Measurements from ENCODE around the gene ATP8A2. TPM values are rescaled to one million over a fixed set of nuclear protein-coding genes. Genes with fewer than 3 reads are reported as not detected.

ATP8A2 gene
- total and polyA plus RNA-seq, 2 of the 4 experiments (the other 2 are of a cell fraction) = 0.02 to 0.18 TPM

GRCh38 chr13:25930653-25931052 lies 558.9 kb downstream of the ATP8A2 start:
- no CpG with 5 or more reads among the region's 6 CpGs for WGBS, 2 experiments (ENCODE audit: extremely low coverage in 2 of 2, insufficient read length in 1 of 2)
- ChIA-PET POLR2A (ENCODE audit: unreplicated experiment) (no interaction called here), CTCF (no interaction called here)
- DNase-seq (no peak), ATAC-seq (ENCODE audit: low read depth) (no peak)
- H3K27ac ChIP-seq (ENCODE audit: insufficient read depth, low read length) = no peak overlapping the region
- H3K79me1 ChIP-seq (ENCODE audit: low read depth in 1 of 2, low read length in 2 of 2) = no peaks in the 10 kb centered on the region
- no peak overlapping the region for H2BK20ac ChIP-seq (ENCODE audit: low read depth, low read length)
- no peak overlapping the region for H3K14ac ChIP-seq (replicated peaks; ENCODE audit: low read depth, low read length)
- H3K36me3 ChIP-seq (ENCODE audit: control insufficient read depth, insufficient read depth, low read length) = no peaks in the 10 kb centered on the region
- H2AFZ ChIP-seq (replicated peaks; ENCODE audit: low read length, poor library complexity) = no peak overlapping the region
- no peak overlapping the region for H3K4me2 ChIP-seq (ENCODE audit: low read depth, low read length)
- H3K9ac ChIP-seq (ENCODE audit: low read depth, low read length) = no peak overlapping the region
- no peaks in the 10 kb centered on the region for H4K20me1 ChIP-seq (ENCODE audit: insufficient read depth, low read length)
- no peaks in the 10 kb centered on the region for H3K27me3 ChIP-seq (ENCODE audit: control insufficient read depth, insufficient read depth, low read length)
- H4K91ac ChIP-seq (ENCODE audit: insufficient read depth, low read depth, low read length) = no peak overlapping the region
- H2BK15ac ChIP-seq (ENCODE audit: low read depth, low read length) = no peak overlapping the region
- no peak overlapping the region for H3K56ac ChIP-seq (ENCODE audit: extremely low read depth, insufficient read depth, low read length)
- H3K23ac ChIP-seq (ENCODE audit: low read depth, low read length) = no peak overlapping the region
- in situ Hi-C loops (cut with MboI; ENCODE audit: low sequenced_read_pairs) = no loop called here
- no peak overlapping the region for H2BK120ac ChIP-seq (ENCODE audit: low read depth, low read length)
- no peak overlapping the region for H2BK5ac ChIP-seq (ENCODE audit: low read depth, low read length, poor library complexity, severe bottlenecking)
- no peak overlapping the region for H4K8ac ChIP-seq (ENCODE audit: low read depth in 2 of 2, low read length in 2 of 2)
- no peaks in the 10 kb centered on the region for H3K4me1 ChIP-seq (ENCODE audit: control insufficient read depth, insufficient read depth, low read length)
- intact Hi-C loops (cut with micrococcal nuclease) = no loop called here
- TF ChIP-seq NFE2L2 (IDR thresholded peaks at IDR 0.05; ENCODE audit: low read depth, low read length) = no peak
- TF ChIP-seq RCOR1 (IDR thresholded peaks at IDR 0.05; ENCODE audit: insufficient replicate concordance, low read length) = no peak
- TF ChIP-seq MAZ (IDR thresholded peaks at IDR 0.05; ENCODE audit: borderline replicate concordance, low read depth, low read length) = no peak
- no peak for TF ChIP-seq CHD1 (IDR thresholded peaks at IDR 0.05; ENCODE audit: low read depth, low read length)
- TF ChIP-seq POLR2A (IDR thresholded peaks at IDR 0.05; ENCODE audit: low read depth, low read length) = no peak
- no peak for TF ChIP-seq CTCF (conservative IDR thresholded peaks at IDR 0.05; ENCODE audit: low read depth, low read length)
- TF ChIP-seq USF2 (IDR thresholded peaks at IDR 0.05; ENCODE audit: low read depth, low read length) = no peak
- TF ChIP-seq BHLHE40 (IDR thresholded peaks at IDR 0.05; ENCODE audit: low read depth, low read length) = no peak
- no peak for TF ChIP-seq RAD21 (IDR thresholded peaks at IDR 0.05; ENCODE audit: low read length)
- no peak for TF ChIP-seq ELK1 (IDR thresholded peaks at IDR 0.05; ENCODE audit: borderline replicate concordance, low read depth, low read length)
- TF ChIP-seq FOS (IDR thresholded peaks at IDR 0.05; ENCODE audit: low read depth, low read length) = no peak
- no peak for TF ChIP-seq CEBPB (IDR thresholded peaks at IDR 0.05; ENCODE audit: low read depth, low read length)
- no peak for TF ChIP-seq MAFK (IDR thresholded peaks at IDR 0.05; ENCODE audit: low read depth, low read length)
- TF ChIP-seq RFX5 (IDR thresholded peaks at IDR 0.05; ENCODE audit: low read depth, low read length) = no peak
- TF ChIP-seq MXI1 (IDR thresholded peaks at IDR 0.05; ENCODE audit: borderline replicate concordance, low read depth, low read length) = no peak
- no TSS peak for BruUV-seq (replicated peaks)
- H4K5ac ChIP-seq (ENCODE audit: low read depth, low read length) = no peak overlapping the region
- H3K9me3 ChIP-seq (ENCODE audit: control insufficient read depth, insufficient read depth, low read length) = peaks cover 4% of the 10 kb centered on the region; the same call in 1 of the 2 replicates
- H2AK5ac ChIP-seq (ENCODE audit: low read depth, low read length) = no peak overlapping the region
- dilution Hi-C loops (cut with HindIII; ENCODE audit: low sequenced_read_pairs, unreplicated experiment) = no loop called here
- no peak overlapping the region for H3K18ac ChIP-seq (ENCODE audit: low read depth, low read length)
- no peaks in the 10 kb centered on the region for H3K9me1 ChIP-seq (ENCODE audit: insufficient read depth, low read length)
- H3K4ac ChIP-seq (ENCODE audit: low read depth, low read length) = no peak overlapping the region
- H2AK9ac ChIP-seq (replicated peaks; ENCODE audit: low read depth, low read length, poor library complexity) = no peak overlapping the region
- no peak overlapping the region for H3K4me3 ChIP-seq (ENCODE audit: insufficient read depth, low read depth, low read length)
